ENCODE results near the gene TRIM42. TPM values are rescaled to one million over a fixed set of nuclear protein-coding genes. Genes with fewer than 3 reads are reported as not detected.

Gene TRIM42
- total and polyA plus RNA-seq, 3 donors from 2014 or later, result 12.5 to 39.8 (median 21.4) TPM

- H3K27me3 ChIP-seq, result no peaks in the 10 kb centered on the region
- peak; percentile 83 for DNase-seq
- 36 to 63% methylated on average over 5 of the region's 5 CpGs for WGBS, 2 donors
- intact Hi-C loops (cut with DNase I; ENCODE audit: low total_unique reads), result loop anchor here (10.0 kb wide), 1 partner anchor 125 kb away; no protein-coding TSS in a partner anchor
- peaks cover 33% of the 10 kb centered on the region for H3K4me1 ChIP-seq
- no peak overlapping the region for H3K4me3 ChIP-seq
- H3K9me3 ChIP-seq, result no peaks in the 10 kb centered on the region
- no peaks in the 10 kb centered on the region for H3K36me3 ChIP-seq (ENCODE audit: low read depth, missing control alignments)
- TF ChIP-seq CTCF (IDR thresholded peaks at IDR 0.05) (no peak), POLR2A (IDR thresholded peaks at IDR 0.05) (no peak)
- H3K27ac ChIP-seq, result peak overlapping the region; percentile 33 to 41
Observed at GRCh38 chr3:140719841-140720614, 42.2 kb downstream of the TRIM42 start.

GRCh38 chr3:140723576-140723975 is 45.7 kb downstream of the TRIM42 start:
- intact Hi-C loops (cut with DNase I; ENCODE audit: low total_unique reads), result no loop called here
- no peaks in the 10 kb centered on the region for H3K9me3 ChIP-seq
- DNase-seq, result no peak
- no peak overlapping the region for H3K27ac ChIP-seq
- no peaks in the 10 kb centered on the region for H3K36me3 ChIP-seq (ENCODE audit: low read depth, missing control alignments)
- peaks cover 24% of the 10 kb centered on the region for H3K4me1 ChIP-seq
- 90 to 96% methylated on average over 2 to 3 of the region's 3 CpGs for WGBS, 2 donors
- no peak for TF ChIP-seq CTCF (IDR thresholded peaks at IDR 0.05)
- TF ChIP-seq POLR2A (IDR thresholded peaks at IDR 0.05), result no peak
- no peak overlapping the region for H3K4me3 ChIP-seq
- no peaks in the 10 kb centered on the region for H3K27me3 ChIP-seq

GRCh38 chr3:140724856-140725812 is 47.3 kb downstream of the TRIM42 start:
- Histone ChIP-seq H3K36me3 (ENCODE audit: low read depth, missing control alignments) (no peaks in the 10 kb centered on the region), H3K9me3 (no peaks in the 10 kb centered on the region), H3K27me3 (no peaks in the 10 kb centered on the region), H3K27ac (no peak overlapping the region), H3K4me3 (no peak overlapping the region), H3K4me1 (peaks cover 9% of the 10 kb centered on the region)
- no peak for DNase-seq
- intact Hi-C loops (cut with DNase I; ENCODE audit: low total_unique reads), result no loop called here
- 92 to 94% methylated on average over 4 of the region's 4 CpGs for WGBS, 2 donors
- no peak for TF ChIP-seq CTCF (IDR thresholded peaks at IDR 0.05)
- no peak for TF ChIP-seq POLR2A (IDR thresholded peaks at IDR 0.05)

GRCh38 chr3:140726066-140726465 is 48.2 kb downstream of the TRIM42 start:
- intact Hi-C loops (cut with DNase I; ENCODE audit: low total_unique reads), result no loop called here
- H3K27me3 ChIP-seq, result no peaks in the 10 kb centered on the region
- WGBS, 2 donors, result 85 to 91% methylated on average over 1 of the region's 1 CpG
- no peak for DNase-seq
- no peak overlapping the region for H3K4me3 ChIP-seq
- no peaks in the 10 kb centered on the region for H3K36me3 ChIP-seq (ENCODE audit: low read depth, missing control alignments)
- no peak for TF ChIP-seq POLR2A (IDR thresholded peaks at IDR 0.05)
- TF ChIP-seq CTCF (IDR thresholded peaks at IDR 0.05), result no peak
- H3K9me3 ChIP-seq, result no peaks in the 10 kb centered on the region
- no peak overlapping the region for H3K27ac ChIP-seq
- no peaks in the 10 kb centered on the region for H3K4me1 ChIP-seq

Data from testis (tissue), 3 donors.